GM18505 (cell line): ENCODE data around the gene RIPOR2.

Source experiments
- ATAC-seq: cut with Tn5 transposase; IDR thresholded peaks from one replicate; pipeline ENCODE4 v1.9.1; 2021; ENCODE audit not compliant: unreplicated experiment
- POLR2A ChIP-seq: IDR thresholded peaks from 4 replicates; pipeline ENCODE4 v1.6.1; 2011; ENCODE audit warnings: borderline replicate concordance; ENCODE audit not compliant: insufficient read depth, insufficient read length; ENCODE audit errors: extremely low read depth

RIPOR2 gene

GRCh38 chr6:24935366-24936152, at the start of gene RIPOR2:
Gene RIPOR2 (minus strand): TSS chr6:24935960. CDS start chr6:24935898, 62 bp downstream.
- peak; percentile 27 for ATAC-seq
- peak; percentile 82 for TF ChIP-seq POLR2A

- no peak for TF ChIP-seq POLR2A
- no peak for ATAC-seq
These were observed 49.6 kb upstream of the RIPOR2 start for GRCh38 chr6:24985323-24985722.

DNA sequence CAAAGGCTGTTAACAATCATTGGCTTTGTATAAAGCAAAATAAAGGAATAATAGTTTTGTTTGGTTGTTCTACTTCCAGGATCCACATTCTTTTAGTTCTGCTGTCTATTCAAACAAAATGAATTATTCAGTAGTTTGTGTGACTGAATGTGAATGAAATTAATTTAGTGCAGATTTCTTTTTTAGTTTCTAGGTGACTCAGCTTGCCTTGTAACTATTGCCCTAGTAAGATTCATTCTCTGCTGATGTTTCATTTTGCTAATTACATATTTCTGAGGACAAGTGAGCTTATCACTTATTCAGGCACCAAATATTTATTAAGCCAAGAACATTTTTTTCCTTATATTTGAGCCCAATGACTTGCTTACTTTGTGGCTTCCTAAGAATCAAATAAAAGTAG, 46.5 kb upstream of the RIPOR2 start:
- no peak for TF ChIP-seq POLR2A
- ATAC-seq, result no peak

DNA sequence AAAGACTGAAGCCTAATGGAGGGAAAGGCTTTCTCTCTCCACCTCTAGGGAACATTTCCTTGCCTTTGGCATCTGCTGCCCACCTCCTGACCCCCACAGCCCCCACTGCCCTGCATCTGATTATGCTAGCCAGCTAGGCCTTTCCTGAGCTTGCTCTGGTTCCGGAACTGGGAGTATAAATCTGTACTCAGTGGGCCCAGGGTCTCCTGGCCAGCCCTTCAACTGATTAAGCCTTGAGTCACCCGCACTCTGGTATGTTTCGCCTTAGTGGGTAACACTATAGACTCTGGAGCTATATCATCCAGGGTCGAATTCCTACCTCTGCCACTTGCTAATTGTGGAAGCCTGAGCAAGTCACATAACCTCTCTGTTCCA, 45.6 kb upstream of the RIPOR2 start:
- no peak for ATAC-seq
- no peak for TF ChIP-seq POLR2A

DNA sequence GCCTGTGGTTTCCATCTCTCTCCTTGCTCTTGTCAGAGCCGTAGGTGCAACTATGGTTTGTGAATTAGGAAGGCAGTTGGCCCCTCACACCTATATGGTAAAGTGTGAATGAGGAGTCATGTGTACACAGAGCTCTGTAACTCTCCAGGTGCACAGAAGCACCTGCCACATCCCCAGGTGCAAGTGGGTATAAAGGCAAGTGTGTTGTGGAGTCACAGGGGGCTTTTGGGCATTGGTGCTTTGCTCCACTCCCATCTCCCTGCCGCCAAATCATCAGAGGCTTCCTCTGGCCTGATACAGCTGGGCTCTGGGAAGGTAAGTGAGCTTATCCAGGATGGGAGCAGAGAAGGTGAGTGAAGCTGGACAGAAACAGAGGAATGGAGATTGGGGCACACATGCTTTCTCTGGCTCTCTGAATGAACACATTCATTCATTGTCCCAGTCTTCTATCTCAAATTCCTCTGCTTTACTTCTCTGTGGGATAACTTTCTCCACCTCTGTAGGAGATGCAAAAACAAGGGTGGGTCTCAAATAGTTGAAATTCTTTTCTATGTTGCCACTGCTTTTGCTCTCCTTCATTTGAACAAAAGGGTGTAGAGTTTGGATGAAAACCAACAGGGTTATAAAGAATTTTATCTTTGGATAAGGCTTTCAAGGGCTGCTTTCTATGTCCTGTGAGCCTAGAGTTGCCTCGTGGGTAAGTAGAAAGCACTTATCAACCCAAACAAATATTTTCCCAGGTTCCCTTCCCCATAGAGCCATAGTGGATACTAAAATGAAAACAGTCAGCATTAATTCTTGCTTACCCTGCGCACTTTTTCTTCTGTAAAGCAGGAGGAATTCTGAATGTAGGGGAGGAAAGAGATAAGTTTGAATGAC, 45.0 kb upstream of the RIPOR2 start:
- no peak for ATAC-seq
- TF ChIP-seq POLR2A, result no peak

DNA sequence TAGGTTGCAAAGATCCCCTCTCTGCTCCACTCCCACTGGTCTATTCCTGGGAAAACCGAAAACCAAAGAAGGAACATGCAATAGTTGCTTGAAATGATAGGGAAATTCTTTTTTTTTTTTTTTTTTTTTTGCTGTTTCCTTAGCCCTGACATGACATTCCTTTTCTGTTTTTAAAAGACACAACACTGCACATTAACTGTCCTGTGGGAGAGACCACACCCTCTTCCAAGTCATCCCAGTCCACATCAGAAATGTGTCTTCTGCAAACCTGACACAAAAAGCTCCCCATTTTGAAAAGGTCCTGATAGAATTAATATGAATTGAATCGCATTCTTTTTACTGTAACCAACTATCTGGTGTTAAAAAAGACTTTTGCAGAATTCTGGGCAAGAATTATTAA, 43.4 kb upstream of the RIPOR2 start:
- no peak for ATAC-seq
- no peak for TF ChIP-seq POLR2A

- peak; percentile 68 for ATAC-seq
- peak; percentile 43 for TF ChIP-seq POLR2A
These were observed 38.7 kb upstream of the RIPOR2 start for GRCh38 chr6:24974182-24975171.

DNA sequence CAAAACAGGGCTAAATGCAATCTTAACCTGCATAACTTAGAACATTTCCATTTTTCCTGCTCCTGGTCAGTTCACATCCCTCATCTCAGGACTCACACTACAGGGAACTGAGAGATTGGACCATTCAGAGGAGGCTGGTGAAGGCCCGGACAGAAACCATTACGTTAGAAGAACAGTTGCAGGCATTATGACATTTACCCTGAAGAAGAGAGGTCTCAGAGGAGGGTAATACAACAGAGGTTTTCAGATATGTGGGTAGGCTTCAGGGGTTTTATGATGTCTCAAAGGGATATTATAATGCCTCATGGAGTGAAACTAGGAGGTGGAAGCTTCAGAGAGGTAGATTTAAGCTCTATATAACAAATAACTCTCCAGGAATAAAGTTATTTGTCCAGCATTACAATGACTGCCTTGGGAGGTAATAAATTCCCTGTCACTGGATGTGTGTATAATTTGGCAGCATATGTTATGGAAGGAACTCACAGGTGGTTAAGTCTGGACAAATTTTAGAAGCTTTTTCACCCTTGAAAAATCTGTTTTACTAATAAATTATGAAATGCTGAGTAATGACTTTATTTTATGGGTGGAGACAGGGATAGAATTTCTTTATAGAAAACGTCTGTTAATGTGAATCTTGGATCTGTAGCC, 36.7 kb upstream of the RIPOR2 start:
- TF ChIP-seq POLR2A, result no peak
- ATAC-seq, result no peak

DNA sequence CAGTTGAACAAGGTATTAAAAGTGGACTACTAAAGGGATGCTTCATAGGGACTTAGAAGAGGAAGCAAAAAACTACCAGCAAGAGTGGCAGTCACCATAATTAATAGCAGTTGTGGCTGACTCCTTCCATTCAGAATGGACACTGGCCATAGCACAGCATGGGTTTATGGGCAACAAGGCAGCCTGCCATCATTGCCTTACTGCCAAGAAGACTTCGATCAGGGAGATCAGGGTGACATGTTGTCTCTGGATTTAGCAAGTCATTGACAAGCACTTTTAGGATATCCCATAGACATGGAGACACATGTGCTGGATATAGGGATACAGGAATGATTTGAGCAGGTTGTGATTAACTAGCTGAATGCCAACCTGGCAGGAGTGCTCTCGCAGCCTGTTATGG, 35.3 kb upstream of the RIPOR2 start:
- no peak for TF ChIP-seq POLR2A
- ATAC-seq, result no peak

GRCh38 chr6:24969343-24969860, 33.6 kb upstream of the RIPOR2 start:
- no peak for TF ChIP-seq POLR2A
- ATAC-seq, result no peak

DNA sequence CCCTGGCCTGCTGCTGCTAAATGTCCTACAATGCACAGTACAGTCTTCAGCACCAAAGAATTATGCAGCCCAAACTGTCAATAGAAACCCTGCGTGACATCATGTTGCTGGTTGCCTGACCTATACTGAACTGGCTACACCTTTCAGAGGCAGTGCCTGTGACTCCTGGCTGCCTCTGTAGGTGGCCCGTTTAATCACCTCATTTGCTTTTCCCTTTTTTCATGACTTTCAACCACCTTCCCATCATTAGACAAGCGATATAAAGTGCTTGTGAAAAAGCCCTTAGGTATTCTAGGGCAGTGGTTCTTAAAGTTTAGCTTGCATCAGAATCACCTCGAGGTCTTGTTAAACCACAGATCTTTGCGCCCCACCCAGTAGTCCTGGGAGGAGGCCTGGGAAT, 33.0 kb upstream of the RIPOR2 start:
- no peak for ATAC-seq
- TF ChIP-seq POLR2A, result no peak

- no peak for ATAC-seq
- TF ChIP-seq POLR2A, result no peak
These were observed 31.5 kb upstream of the RIPOR2 start for GRCh38 chr6:24967211-24967610.
